Superior temporal gyrus (tissue), 1 donor: ENCODE data around the gene KRT73.

Experiments
- DNase-seq: peaks from one replicate; pipeline ENCODE4 v3.0.0-alpha.2; 2016; ENCODE audit errors: extremely low spot score

The KRT73 gene

GRCh38 chr12:52618216-52618615 lies at the start of gene KRT73:
Gene KRT73, minus strand, starts transcription at chr12:52618559. Its CDS starts 35 bp downstream, at chr12:52618524.
- no peak for DNase-seq

- DNase-seq, result no peak
These were observed 49.6 kb upstream of the KRT73 start for GRCh38 chr12:52667931-52668330.

GRCh38 chr12:52667509-52667908 lies 49.1 kb upstream of the KRT73 start:
- no peak for DNase-seq

- DNase-seq, result no peak
These were observed 48.1 kb upstream of the KRT73 start for GRCh38 chr12:52666471-52666870.

DNA sequence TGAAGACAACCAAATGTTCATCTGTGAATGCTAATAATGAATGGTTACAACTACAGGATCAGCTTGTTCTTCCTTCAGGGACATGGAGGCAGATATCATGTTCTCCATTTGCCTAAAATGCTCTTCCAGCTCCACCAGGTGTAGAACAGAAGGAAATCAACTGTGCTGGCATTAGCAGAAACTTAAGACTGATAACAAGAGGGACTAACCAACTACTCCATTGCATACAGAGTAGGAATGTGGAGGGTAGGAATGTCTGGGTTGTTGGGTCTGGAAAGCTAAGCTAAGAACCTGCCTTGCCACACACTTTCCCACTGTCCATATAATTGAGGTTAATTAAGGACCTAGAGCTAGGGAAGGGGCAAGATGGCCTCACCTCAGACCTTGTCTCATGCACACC lies 45.1 kb upstream of the KRT73 start:
- no peak for DNase-seq

GRCh38 chr12:52662918-52663229 lies 44.5 kb upstream of the KRT73 start:
- DNase-seq, result no peak

- DNase-seq, result no peak
These were observed 43.9 kb upstream of the KRT73 start for GRCh38 chr12:52662093-52662917.

DNA sequence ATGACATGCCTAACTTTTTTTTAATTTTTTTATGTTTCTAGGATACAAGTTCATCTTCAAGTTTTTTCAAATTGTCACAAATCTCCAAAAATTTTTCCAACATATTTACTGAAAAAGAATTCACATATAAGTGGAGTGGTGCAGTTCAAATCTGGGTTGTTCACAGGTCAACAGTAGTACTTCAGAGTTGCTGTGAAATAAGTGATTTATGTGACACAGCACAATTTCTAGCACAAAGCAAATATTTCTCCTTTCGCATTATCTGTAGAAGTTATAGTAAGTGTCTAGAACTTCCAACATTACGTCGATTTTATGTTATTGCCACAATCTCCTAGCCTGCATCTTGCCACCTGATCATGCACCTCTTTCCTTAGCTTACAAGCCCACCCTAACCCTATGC lies 43.3 kb upstream of the KRT73 start:
- no peak for DNase-seq

GRCh38 chr12:52660934-52661499 lies 42.7 kb upstream of the KRT73 start:
- no peak for DNase-seq

DNA sequence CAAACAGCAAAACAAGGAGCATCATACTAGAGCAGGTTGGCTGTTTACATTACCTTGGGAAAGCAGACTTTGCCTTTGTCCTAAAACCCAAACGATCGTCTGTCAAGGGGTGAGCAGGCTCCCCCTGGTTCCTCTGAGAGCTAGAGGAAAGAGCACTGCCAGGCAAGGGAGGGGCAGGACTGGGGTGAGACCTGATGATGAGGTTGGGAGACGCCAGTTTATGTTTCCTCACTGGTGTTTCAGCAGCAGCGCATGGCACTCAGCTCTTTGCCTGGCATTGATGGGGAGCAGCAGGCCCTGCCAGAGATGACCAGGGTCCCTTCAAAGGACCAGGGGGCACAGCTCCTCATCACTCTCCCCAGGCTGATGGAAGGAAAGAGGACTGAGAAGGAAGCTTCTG lies 41.6 kb upstream of the KRT73 start:
- no peak for DNase-seq

DNA sequence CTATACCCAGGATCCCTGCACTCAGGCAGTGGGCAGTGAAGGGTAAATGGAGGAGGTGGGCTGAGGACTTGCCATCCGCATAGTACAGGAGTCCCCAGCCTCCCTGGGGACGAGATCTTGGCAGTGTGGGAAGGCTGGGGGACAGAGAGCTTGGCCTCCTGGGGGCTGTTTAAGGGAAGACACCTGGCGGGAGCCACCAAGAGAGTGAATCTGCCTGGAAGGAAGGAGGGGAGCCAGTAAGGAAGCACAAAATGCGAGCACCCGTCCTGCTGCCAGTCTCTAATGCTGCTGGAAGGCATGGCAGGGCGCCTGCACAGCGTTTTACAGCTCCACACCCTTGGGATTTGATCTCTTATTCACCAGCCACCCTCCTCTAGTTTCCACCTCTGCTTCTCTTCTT lies 41.0 kb upstream of the KRT73 start:
- no peak for DNase-seq

DNA sequence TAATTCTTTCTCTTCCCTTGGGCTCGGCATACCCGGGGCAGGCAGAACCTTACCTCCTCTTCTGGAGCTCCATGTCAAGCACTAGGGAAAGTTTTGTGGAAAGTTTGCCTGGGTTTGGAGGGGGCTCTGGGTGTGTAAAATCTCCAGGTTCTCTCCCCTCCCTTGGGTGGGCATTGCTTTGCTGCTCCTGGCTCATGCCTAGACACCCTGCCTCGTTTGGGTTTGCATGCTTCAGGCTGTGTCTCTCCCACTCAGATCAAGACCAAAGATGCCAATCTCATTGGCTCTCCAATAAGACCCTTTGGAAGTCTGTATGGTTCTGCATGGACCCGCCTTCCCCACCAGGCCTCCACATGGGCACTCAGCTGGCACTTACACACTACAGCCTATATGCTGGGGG lies 39.8 kb upstream of the KRT73 start:
- no peak for DNase-seq

DNA sequence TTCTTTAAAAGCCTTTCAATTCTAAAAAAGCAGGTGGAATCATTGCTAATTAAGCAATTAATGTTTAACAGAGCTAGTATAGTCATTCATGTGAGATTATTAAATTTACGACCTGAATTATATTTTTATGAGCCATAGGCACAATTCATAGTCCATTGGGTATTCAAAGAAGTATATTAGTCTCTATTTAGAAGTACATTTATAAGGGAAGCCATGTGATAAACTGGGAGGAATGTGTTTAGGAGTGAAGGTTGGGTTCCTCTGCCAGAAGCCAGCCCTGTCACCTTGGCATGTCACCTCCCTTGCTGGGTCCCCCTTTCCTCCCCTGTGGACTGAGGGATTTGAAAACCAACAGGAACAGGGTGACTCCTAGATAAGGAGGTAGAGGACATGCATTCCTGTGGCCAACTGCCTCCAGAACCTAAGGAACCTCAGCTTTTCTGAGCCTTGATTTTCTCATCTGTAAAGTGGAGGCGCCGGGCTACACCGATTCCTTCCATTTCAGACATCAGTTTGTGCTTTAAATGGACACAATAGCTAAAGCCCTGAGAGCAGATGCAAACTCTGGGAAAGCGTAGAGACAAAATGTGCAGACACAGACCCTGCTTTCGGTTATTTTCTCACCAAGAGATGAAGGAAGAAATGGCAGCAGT lies 39.0 kb upstream of the KRT73 start:
- DNase-seq, result no peak

DNA sequence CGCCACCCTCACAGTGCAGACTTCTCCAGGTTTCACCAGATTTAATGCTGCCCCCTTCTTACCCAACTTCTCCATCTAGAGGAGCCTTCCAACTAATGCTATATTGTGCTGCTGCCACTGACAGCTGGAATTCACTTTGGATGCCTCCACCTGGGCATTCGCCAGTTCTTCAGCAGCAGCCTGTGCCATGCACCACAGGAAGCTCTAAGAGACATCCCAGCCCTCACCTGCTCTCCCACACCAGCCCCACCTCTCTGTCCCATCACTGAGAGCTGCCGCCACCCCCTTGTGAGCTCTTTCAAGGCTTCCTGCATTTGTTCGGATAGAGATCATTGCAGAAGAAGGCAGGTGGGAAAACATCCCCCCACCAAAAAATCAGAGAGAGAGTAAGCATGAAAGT lies 38.3 kb upstream of the KRT73 start:
- no peak for DNase-seq

DNA sequence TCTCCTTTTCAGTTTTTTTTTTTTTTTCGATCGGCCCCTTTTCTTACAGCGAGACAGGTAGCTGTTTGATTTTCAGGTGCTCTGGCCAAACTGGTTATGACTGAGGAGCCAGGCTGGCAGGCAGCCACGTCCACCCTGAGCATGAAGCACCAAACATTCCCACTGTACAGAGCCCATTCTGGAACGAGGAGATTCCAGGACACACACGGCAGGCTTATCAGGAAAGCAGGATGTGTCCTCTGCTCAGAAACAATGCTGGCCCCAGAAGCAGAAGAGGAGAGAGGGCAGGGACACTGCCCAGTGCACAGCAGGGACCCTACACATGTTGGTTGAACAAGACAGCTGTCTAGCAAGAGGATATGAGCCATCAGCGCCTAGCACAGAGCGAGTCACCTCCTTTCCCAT lies 37.4 kb upstream of the KRT73 start:
- DNase-seq, result no peak

DNA sequence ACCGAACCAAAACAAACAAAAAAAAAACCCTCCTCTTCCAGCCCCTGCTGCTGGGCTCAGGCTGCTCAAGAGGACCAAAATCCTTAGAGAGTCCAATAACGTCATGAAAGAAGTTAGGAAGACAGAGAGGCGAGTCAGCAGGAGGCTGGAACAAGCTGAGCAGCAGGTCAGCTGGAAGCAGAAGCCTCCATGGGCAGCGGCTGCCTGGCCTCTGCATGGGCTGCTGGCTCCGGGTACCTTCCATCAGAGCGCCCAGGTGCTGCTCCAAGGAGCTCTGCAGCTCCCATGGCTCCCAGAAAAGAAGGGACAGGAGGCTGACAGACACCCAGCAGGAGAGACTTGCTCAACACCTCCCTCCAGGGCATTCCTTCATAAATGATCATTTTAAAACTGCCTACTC lies 36.9 kb upstream of the KRT73 start:
- DNase-seq, result no peak

DNA sequence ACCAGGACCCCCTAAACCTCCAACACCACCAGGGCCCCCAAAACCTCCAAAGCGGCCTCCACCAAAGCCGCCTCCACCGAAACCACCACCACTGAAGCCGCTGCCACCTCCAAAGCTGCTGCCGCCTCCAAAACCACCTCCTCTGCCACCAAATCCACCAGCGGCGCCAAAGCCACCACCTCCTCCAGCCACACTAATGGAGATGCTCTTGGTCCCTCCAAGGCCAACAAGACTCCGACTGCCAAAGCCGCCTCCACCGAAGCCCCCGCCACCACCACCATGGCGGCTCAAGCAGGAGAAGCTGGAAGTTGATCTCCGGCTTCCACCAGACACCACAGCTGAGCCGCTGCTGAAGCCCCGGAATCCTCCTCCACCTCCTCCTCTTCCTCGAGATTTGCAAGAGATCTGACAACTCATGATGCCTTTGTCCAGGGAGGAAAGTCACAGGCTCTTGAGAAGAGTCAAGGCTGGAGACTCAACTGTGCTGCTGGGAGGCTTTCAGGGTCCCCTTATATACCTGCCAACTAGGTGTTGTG lies 33.4 kb upstream of the KRT73 start, which contains the start of gene KRT2:
KRT2 (minus strand) TSS at position 486 of the 536 bp plus-strand sequence; CDS start at position 417, 69 bp downstream.
- no peak for DNase-seq

GRCh38 chr12:52650520-52651081 lies 32.2 kb upstream of the KRT73 start:
- no peak for DNase-seq

DNA sequence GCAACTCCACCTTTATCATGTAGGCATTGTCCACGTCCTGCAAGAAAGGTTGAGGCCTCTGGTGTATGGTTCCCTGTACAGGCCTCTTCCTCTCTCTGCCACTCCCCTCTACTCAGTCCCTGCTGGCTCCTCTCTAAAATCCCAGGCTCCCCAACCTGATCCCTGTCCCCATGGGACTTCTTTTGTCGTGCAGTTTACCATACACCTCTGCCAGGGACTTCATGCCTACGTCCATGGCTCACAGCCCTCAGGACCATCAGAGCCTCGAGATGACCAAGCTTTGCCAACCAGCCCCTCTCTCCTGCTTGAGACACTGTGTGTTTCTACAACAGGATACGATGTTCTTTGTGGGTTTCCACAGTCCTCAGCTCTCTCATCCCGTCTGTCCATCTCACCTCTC lies 30.7 kb upstream of the KRT73 start:
- DNase-seq, result no peak

DNA sequence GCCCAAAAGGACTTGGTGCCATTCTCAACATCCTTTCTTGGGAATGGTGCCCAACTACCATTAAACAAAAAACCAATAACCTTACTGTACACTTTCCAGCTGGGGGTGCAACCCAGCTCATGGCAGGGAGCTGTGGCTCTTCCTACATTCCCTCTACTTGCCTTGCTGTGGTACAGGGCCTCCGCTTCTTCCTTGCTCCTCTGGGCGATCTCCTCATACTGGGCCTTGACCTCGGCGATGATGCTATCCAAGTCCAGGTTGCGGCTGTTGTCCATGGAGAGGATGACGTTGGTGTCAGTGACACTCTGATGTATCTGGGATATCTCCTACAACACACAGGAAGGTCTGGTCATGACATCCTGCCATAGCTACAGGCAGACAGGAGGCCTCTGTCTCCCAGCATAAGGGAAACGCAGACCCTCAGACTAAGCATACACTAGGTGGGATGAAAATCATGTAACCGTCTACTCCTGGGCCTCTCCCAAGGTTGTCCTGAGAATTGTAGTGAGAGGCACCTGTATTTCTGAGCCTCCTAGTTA lies 29.7 kb upstream of the KRT73 start:
- DNase-seq, result no peak

GRCh38 chr12:52647601-52648000 lies 29.2 kb upstream of the KRT73 start:
- DNase-seq, result no peak

DNA sequence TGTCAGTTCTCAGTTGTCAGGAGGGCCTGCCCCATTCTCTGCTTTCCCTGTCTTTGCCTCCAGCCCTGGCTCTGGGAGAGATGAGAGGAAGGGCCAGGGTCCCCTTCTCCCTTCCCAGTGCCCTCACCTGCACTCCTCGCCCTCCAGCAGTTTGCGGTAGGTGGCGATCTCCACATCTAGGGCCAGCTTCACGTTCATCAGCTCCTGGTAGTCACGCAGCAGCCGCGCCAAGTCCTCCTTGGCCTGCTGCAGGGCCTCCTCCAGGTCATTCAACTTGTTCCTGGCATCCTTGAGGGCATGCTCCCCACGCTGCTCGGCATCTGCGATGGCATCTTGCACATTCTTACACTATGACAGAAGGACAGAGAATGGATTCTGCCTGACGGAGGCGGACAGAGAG lies 28.3 kb upstream of the KRT73 start:
- DNase-seq, result no peak
